GM18499 (cell line): ENCODE results near the gene RRAGD.

Source experiments
- ATAC-seq: cut with Tn5 transposase; IDR thresholded peaks from one replicate; pipeline ENCODE4 v1.9.1; 2021; ENCODE audit warnings: moderate number of reproducible peaks; ENCODE audit not compliant: insufficient read depth, unreplicated experiment

RRAGD gene, protein sequence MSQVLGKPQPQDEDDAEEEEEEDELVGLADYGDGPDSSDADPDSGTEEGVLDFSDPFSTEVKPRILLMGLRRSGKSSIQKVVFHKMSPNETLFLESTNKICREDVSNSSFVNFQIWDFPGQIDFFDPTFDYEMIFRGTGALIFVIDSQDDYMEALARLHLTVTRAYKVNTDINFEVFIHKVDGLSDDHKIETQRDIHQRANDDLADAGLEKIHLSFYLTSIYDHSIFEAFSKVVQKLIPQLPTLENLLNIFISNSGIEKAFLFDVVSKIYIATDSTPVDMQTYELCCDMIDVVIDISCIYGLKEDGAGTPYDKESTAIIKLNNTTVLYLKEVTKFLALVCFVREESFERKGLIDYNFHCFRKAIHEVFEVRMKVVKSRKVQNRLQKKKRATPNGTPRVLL

DNA sequence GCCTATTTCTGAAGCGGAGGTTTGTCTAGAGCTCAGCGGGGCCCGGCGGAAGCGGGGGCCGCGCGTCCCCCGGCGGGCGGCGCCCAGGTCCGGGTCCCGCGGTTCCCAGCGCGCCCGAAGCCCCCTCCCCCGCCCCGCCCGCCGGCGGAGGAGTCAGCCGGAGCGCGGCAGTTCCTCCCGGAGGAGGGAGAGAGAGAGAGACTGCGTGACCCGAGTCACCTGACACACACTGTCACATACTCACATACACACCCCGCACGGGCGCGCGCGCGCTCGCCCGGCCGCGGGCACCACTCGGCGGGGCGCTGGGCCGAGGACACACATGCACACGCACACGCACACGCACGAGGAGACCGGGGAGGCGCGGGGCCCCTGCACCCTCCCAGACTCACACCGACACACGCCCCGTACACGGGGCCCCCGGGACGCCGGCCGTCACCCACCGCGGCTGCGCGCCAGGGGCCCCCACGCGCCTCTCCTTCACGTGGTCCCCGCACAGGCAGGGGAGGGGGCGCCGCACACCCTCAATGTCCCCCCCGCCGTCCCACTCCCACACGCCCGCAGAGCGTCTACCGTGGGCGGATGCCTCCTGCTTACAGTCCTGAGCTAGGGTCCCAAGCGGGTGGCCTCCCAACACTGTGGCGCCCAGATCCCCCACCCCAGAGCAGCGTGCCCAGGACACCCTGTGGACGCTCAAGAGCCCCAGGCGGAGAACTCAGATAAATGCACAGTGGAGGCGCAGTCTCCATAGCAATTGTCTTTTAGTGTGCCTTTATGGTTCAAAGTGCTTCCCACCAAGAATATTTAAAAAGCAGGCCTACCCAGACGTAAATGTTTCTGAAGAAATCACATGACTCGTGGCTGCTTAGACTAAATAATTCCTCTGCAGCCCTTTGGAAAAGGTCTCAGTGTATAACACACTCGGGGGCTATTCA, at the start of gene RRAGD:
TSS of gene RRAGD (minus strand) at position 203 of the 935 bp plus-strand sequence. CDS start 280 bp downstream, outside the sequence.
- peak; percentile 49 for ATAC-seq

DNA sequence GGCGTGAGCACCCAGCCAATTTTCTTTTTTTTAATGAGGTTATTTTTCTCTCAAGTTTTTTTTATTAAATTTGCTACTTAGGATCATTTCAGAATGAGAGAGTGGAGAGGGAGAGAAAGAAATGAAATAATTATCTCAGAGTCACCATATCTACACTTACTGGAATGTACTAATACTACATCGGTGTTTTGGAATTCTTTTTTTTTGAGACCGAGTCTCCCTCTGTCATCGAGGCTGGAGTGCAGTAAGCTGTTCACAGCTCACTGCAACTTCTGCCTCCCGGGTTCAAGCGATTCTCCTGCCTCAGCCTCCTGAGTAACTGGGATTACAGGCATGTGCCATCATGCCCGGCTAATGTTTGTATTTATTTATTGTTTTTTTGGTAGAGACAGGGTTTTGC, 48.6 kb upstream of the RRAGD start:
- no peak for ATAC-seq

DNA sequence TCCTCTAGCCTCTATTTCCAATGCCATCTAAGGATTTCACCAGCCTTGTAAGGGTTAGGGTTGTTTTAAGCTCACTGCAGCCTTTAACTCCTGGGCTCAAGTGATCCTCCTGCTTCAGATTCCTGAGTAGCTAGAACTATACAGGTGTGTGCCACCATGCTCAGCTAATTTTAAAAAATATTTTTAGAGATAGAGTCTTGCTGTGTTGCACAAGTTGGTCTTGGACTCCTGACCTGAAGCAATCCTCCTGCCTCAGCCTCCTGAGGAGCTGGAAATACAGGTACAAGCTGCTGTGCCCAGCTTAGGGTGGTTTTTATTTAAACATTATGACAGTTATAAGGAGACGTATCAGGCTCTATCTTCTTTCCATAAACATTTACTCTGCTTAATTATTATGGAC, 47.4 kb upstream of the RRAGD start:
- ATAC-seq, result no peak

DNA sequence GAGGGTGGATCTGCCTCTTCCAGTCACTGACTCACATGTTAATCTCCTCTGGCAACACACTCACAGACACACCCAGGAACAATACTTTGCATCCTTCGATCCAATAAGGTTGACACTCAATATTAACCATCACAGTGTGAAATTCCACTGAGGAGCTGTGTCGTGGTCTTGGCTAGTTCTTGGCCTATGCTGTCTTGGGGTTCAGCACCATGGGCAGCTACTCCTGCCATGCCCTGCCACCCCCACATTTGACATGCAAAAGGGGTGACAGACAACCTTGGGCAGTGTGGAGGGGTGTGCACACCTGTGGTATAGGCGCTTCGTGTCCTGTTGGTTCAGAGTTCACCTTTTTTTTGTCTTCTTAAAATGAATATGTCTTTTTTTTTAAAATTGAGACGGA, 46.6 kb upstream of the RRAGD start:
- ATAC-seq, result no peak

DNA sequence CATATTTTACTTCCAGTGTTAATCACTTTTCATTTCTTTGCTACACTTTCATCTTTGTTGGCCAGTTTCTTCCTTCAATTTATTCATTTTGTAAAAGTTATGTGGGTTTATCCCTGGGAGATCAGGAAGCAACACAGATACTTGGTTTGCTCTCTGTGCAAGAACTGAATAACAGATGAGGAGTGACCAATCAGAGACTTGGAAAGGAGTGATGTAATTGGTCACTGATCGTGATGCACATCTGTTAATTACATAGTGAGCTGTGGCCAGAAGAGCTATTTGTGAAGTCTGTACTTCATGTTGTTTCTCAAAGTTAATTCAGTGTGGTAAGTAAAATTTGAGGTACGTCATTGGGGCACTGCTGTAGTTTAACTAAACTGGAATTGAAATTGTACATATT, 42.2 kb upstream of the RRAGD start:
- no peak for ATAC-seq

DNA sequence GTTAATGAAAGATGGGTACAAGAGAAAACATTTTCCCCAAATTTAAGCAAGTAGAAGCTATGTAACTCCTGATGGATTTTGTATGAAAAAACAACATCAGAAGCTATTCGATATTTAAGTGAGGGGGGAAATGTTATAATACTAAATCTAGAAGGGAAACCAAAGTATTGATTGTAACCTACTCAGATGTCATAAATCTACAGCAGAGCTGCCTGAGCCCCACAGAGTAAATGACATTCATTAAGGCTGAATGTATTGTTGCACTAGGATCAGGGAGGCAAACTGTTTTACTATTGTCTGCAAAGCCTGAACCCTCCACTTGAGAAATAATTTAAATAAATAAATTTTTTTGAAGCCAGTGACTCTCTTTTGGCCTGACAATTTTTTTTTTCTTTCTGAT, 40.2 kb upstream of the RRAGD start:
- ATAC-seq, result no peak

DNA sequence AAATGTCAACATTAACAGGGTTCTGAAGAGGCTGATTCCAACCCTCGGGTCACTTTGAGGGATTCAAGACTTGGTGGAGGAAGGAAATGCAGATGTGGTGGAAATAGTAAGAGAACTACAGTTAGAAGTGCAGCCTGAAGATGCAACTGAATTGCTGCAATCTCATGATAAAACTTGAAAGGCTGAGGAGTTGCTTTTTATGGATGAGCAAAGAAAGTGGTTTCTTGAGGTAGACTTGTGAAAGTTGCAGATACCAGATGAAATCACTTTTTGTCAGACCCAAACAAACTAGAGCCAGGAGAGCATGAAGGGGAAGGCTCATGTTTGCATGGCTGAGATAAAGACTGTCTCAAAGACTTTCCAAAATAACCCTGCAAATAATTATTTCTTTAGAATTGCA, 37.1 kb upstream of the RRAGD start:
- no peak for ATAC-seq

DNA sequence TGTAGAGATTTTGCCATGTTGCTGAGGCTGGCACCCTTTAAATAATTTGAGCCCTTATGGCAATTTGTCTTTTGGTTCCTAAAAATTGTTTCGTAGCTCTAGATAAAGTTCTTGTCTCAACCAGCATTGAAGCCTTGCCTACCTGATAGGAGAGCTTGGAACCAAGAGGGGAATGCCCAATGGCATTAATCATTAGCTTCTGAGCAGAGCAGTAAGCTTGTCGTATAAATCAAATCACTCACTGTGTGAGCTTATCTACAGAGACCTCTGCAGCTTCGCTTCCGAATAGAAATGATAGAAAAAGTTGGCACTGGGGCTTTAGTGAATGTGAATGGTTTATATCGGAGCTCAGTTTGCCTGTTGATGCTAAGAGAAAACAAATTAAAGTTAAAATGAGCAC, 31.6 kb upstream of the RRAGD start:
- no peak for ATAC-seq

DNA sequence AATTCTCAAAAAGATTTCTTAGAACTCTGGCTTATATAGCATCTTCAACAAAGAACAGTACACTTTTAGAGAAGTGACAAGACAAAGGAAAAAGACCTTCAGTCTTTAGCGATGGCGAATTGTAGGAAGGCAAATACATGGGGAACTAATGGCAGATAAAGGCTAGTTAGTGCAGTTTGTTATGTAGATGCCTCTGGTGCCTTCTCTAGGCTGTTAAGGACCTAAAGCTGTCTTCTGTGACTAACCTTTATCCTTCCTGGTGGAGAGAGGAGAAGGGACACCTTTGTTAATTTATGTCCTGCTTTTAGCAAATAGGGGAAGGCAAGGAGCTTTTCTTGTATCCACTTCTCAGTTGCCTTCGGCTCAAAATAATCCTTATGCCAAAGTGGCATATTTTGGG, 28.1 kb upstream of the RRAGD start:
- ATAC-seq, result no peak

DNA sequence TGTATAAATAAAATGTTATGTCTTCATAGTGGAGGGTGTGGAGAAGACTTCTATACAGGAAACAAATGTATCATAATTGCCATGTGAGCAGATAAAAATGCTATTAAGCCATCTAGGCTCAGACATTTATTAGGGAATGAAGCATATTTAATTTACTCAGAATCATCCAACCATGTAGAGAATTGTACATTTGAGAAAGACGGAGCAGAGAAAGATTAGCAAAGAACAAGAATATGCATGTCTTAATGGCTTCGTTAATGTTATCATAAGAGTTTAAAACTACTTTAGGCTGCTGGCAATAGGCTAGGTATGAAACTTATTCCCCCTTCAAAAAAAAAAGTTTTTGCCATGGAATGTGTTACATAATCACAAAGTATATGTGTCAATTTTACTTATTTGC, 26.9 kb upstream of the RRAGD start:
- ATAC-seq, result no peak

DNA sequence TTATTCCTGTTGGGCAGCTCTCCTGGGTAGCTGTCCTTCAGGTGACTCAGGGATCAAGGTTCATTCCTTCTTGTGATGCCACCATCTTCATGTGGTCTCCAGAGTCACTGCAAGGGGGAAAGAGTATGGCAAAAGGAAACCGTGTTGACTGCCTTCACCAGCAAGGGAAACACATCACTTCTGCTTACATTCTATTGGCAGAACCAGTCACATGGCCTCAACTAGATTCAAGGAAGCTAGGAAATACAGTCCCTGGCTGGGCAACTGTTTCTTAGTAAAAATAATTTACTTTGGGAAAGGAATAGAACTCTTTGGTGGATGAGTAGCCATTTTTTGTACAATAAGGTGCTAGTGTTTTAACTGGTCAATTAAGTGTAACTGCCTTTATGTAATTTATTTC, 26.2 kb upstream of the RRAGD start:
- no peak for ATAC-seq

DNA sequence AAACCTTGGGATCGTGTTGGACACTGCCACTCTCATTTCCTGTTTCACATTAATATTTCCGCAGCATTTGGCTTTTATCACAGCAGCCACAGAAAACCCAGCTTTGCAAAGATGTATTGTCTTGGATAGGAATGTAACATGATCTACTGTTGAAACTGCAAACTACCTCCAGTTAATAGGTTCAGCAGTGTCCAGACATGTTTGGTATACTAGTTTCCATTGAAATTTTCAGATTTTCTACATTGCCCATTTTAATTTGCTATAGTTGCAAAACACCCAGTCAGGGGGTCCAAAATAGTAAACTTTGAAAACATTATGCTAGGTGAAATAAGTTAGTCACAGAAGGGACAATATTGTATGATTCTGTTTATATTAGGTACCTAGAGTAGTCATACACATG, 24.2 kb upstream of the RRAGD start:
- no peak for ATAC-seq

DNA sequence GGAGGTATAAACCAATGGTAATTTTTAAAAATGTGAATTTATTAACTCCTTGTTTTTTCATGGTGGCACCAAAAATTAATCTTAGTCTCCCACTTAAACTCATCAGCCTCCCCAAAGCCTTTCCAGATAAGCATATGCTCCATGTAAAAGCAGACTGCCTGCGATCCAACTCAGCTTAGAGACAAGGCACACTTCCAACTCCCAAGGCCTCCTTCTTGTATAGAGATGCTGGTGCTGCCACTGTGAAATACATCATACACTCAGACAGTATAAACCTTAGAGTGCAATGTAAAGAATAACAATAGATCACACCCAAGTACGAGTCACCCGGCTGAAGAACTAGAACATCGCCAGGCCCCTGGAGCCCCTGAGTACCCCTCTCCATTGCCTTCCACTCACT, 22.9 kb upstream of the RRAGD start:
- no peak for ATAC-seq

DNA sequence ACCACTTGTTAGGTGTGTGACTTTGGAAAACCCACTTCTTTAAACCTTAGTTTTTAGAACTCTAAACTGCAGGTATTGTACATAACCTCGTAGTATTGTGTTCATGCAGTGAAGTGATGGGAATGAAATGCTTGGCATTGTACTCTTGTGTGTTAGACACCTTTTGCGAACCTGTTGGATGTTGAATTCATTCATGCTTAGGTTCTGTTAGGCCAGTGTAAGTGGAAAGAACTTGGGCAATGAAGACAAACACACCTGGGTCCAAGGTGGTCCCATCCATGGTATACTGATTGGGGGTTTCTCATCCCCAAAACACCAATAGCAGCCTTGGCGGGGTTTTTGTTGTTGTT, 22.1 kb upstream of the RRAGD start:
- no peak for ATAC-seq

DNA sequence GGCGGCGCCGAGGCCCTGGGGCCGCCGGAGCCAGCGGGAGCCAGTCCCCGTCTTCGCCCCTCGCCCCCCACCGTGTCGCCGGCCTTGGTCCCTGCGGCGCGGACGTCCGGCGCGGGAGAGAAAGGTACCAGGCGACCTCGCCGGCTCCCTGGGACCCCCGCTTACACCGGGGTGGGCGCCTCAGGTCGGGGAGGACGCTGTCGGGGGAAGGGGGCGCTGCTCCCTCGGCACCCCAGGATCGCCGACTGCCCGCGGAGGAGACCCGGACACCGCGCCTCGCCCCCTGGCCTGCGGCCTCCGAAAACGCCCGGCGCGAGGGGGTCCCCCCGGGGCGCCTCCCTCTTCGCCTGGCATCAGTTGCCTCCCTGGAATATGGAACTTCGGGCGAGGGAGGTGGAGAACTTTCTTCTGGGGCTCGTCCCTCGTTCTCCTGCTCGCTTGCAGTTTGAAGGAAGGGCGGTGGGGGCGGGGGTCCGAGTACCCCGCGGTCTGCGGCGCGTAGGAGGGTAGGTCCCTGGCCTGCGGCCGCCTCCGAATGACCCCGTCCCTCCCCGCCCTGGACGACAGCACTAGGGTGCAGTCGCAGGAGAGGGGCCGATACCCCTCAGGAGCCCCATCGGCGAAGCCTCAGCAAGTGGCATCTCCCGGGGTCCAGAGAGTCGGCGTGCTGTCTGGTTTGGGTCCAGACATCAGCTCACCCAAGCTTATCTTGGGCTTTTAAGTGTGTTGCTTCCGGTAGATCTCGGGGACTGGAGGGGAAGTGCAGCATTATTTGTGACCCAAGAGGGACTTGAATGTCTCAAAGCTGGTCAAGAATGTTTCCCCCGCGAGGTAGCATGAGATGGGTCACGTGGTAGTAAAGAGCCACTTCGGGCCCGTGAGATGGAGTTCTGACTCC, 21.4 kb upstream of the RRAGD start:
- no peak for ATAC-seq

DNA sequence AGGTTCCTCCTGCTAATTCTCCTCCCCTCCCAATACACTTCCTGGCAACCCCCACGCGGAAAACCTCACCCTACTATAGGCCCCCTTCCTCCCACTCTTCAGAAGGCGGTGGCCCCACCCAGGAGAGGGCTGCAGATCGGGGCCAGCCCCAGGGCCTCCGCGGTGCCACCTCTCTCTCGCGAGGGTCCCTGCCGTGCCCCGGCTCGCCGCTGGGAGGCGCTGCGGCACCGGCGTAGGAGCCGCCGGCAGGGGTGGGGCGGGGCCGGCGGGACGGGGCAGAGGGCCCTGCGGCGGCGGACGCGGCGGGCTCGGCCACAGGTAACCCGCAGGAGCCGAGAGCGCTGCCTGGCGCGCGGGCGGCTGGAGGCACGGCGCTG, 20.8 kb upstream of the RRAGD start, which contains the start of gene ANKRD6:
TSS of gene ANKRD6 (plus strand) at position 278 of the 377 bp plus-strand sequence. CDS start 133,825 bp downstream, outside the sequence.
- peak; percentile 41 for ATAC-seq

DNA sequence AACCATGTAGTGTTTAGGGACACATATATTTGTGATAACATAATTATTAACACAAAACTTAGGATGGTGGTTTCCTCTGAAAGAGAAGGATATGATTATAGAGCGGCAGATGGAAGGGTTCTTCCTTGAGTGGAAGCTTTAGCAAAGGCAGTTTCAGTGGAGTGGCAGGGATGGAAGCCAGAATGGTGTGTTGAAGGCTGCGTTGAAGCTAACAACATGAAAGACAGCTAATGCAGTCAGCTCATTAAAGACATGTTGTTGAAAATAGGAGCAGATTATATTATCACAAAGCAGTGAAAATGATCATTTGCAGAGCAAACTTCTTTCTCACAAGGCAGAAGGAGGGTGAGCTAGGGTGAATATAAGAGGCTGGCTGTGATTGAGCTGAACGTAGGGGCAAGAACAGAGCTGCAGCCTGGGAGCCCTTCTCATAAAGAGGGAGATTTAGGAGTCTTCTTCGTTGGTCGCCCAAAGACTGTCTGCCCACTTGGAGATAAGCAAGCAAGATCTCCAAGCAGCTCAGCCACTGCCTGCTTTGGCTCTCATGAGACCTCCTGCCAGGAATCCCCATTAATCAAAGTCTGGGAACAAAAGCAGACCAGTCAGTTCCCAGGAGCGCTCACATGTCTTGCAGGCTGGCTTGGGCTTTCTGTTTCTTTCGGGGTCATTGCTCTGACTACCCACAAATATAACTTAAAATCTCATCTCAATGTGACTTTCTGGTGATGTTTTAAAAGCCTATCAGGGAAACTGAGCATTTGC, 18.3 kb upstream of the RRAGD start:
- no peak for ATAC-seq

DNA sequence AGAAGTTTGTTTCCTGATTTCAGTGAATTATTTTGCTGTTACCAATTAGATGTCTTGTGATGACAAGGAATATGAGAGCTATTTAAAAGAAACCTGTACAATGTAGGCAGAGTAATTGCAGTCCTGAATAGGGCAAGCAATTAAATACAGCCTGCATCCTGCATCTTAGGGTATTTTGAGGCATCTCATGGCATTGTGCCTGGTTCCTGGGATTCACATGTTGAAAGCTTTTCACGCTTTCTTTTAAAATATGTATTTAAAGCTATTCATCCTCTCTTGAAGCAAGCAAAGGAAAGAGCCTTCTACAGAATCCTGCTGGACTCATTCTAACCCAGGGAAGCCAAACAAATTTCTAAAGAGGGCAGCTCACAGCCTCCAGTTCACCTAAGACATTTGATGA, 4.7 kb upstream of the RRAGD start:
- no peak for ATAC-seq

DNA sequence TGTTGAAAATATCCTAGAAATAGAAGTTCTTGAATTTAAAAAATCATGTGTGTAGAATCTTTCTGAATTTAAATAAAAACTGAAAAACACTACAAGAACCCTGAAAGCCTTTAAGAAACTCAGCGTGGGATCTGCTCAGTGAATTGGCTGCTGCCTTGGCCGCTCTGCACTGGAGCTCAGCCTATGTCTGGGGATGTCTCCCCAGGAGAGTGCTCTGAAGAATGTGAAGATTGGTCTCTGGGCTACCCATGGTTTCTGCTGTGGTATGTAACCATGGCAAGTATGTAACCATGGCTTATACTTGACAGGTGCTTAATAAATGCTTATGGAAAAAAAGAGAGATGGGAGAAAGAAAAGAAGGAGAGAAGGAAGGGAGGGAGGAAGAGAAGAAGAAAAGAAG, 3.1 kb upstream of the RRAGD start:
- no peak for ATAC-seq

DNA sequence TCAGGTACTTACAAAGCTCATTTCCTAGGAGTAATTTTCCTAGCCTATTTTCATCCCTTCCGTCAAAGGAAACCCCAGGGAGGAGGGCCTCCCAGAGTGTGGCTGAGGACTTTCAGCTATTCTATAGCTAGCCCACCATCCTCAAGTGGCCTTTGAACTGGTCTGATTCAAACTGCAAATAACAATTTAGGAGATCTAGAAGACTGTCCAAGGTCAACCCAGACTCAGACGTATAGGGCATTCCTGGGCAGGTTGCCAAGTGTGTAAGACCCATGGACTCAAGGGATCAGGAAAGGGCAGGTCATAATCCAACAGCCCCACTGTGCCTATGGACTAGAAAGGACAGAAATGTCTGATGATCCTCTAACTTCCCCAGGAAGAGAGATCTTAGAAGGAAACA, 2.1 kb upstream of the RRAGD start:
- ATAC-seq, result no peak
